ENCODE data around the gene IQSEC1. TPM values are rescaled to one million over a fixed set of nuclear protein-coding genes. Genes with fewer than 3 reads are reported as not detected.

IQSEC1 gene
- total RNA-seq, 1 donor from 2014 or later = 25.8 TPM

DNA sequence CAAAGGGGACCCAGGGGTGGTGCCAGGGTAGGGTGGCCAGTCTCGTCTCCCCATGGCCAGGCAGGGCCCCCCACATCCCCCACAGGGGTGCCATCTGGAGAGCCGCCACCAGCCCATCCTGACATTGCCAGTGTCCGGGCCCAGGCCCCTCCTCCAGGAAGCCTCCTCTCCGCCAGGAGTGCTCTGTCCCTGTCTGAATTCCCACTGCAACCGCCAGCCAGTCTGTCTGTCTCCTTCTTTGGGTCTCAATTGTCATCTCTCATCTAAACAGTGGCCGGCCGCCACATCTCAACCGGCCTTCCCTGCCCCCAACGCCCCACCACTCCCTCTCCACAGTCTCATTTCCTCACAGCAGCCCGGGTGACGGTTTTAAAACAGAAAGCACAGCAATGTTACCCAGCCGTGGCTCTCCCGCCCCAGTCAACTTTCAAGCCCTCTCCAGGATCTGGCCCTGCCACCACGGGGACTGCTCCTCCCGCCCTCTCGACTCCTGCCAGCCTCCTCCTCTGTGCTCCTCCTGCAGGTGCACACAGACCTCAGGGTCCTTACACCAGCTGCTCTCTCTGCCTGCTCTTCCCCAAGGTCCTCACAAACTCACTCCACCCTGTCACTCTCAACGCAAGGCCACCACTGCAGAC is 57.0 kb downstream of the IQSEC1 start:
- DNase-seq (ENCODE audit: low spot score) = no peak

DNA sequence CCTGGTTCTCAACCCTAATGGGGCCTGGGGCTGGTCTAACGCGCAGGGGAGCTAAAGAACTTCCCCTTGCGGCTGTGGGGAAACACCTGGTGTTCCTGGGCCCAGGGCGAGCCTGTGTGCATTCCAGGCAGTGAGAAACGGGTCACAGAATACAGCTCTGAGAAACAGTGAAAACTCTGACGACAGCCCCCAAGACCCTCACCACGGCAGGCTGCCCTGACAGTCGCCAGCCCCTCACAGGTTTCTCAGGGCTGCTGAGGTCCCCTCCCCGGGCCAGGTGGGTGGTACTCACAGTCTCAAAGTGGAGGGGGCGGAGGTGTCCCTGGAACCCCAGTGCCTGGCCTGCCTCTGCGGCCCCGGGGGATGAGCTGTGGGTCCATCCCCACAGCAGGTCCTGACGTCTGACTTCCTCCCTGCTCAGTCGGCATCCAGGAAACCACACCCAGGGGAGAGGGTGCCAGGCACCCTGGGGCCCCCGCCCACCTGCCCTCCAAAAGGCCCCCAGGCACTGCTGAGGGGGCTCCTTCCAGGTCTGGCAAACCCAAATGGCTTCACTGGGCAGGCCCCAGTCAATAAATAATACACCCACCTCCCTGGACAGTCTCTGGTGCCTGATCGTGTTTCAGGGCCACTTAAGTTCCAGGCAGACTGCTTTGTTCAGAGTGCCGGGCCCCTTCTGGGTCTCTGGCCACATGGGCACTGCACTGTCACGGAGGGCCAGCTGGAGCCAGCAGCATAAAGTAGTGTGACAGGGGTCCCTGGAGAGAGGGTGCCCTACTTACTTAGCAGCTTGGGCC is 57.7 kb downstream of the IQSEC1 start:
- DNase-seq (ENCODE audit: low spot score) = no peak

DNA sequence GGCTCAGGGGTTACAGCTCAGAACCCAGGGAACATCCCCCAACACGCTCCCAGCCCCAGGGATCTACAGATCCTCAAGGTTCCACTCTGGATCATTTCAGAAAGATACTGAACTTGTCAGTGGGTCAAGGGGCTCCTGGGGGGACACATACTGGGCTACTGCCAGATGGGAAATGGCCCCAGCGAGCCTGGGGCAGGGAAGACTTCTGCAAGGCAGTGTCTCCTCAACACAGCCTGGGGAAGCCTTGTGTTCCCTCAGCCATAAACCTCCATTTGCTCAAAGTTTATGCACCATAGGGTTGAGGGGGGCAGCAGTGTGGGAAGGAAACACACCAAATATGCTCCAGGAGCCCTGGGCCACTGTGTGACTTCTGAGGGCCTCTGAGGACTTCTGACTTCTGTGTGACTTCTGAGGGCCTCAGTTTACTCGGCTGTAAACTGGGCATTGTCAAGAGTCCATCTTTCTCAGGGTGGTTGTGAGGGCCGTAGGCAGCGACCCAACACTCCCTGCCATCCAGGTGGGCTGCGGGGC is 58.4 kb downstream of the IQSEC1 start:
- DNase-seq (ENCODE audit: low spot score) = no peak

GRCh38 chr3:13013994-13014754 is 59.1 kb downstream of the IQSEC1 start:
- DNase-seq (ENCODE audit: low spot score) = no peak

- no peak for DNase-seq (ENCODE audit: low spot score)
Observed at GRCh38 chr3:13013566-13013965, 59.7 kb downstream of the IQSEC1 start.

DNA sequence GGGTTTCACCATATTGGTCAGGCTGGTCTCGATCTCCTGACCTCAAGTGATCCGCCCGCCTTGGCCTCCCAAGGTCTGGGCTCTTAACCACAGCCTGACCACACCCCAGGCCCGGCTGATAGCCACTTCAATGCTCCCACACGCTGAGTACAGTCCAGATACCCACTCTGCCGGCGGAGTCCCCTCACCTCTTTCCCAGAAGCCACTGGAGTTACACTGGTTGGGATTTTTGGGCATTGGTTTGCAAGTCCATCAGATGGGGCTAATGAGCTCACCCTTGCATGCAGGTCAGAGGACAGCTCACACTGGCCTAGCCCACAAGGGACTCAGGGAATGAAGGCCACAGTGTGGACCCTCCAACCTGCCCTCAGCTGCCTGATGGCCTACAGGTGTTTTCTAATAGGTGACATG is 60.1 kb downstream of the IQSEC1 start:
- no peak for DNase-seq (ENCODE audit: low spot score)

DNA sequence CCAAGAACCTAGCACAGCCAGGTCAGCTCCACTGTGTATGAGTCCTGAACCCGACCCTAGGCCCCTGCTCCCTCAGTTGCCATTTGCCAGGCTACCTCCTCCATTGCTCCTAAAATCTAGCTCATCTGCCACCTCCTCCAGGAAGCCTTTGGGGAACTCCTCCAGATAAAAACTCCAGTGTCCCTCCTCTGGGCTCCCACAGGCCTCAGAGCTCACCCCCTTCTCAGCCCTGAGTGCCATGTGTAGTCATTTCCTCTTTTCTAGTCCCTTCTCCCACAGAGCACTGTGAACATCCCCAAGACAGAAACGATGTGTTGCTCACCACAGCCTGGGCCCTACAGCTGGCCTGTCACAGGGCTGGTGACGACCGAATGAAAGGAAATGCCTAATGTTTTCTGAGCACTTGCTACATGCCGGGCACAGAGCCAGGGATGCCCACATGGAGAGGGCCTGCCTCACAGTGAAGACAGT is 61.0 kb downstream of the IQSEC1 start:
- peak; percentile 44 for DNase-seq (ENCODE audit: low spot score)

DNA sequence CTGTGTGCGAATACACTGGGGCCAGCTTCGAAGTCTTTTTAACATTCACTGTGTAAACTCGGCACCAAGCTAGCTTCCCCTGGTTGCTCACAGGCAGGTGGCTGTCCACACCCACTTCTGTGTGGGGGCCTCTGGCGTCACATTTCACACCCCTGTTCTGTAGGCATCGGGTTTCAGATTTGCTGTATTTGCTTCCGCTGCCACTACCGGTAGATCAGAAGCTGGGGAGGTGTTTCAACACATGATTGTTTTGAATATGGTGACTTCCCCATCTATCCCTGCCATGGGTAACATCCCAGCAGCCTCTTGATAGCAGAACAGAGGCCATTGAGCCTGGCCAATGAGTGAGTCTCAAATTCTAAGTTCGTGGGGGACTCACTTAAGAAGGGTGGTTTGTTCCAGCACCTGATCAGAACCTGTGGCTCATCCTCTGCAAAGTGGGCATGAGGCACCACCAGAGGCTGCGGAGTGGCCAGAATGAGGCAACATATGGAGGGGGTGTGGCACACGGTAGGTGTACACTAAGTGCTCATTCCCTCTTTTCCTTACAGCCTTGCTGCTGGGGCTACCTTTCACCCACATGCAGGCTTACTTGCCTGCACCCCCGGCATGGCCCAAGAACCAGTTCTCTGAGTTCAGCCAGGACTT is 61.5 kb downstream of the IQSEC1 start:
- no peak for DNase-seq (ENCODE audit: low spot score)

DNA sequence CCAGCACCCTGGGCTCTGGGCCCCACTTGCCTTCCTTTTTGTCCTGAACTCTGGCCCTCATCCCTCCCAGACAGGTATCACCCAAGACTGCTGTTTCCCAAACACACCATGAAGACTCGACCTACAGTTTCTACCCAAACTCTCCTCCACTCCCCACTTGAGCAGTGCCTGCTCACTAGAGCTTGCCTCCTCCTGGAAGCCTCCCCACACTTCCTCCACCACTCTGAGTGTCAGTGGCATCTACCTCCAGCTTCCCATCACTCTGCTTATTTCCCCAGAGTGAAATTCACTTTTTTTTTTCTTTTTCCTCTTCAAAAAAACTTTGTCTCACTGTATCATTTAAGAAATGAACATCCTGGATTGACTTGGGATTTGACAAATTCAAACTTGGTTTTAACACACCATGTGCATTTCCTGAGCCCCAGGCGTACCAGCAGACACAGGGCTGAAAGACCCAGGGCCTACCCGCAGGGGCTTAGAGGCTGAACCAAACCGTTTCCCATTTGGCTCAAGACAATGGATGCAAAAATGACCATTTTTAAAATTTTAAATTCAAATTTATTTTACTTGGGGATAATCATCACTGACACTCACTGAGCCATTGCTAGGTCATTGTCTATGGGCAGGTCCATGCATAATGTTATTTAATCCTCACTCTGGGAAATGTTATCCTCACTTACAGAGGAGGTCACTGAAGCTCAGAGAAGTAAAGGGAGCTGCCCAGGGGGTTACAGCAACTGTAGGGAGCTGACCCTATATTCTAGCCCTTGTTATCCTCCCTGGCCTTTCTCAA is 62.3 kb downstream of the IQSEC1 start:
- no peak for DNase-seq (ENCODE audit: low spot score)

- DNase-seq (ENCODE audit: low spot score) = no peak
Observed at GRCh38 chr3:13009946-13010315, 63.3 kb downstream of the IQSEC1 start.

GRCh38 chr3:13009132-13009945 is 63.9 kb downstream of the IQSEC1 start:
- DNase-seq (ENCODE audit: low spot score) = peak; percentile 40

DNA sequence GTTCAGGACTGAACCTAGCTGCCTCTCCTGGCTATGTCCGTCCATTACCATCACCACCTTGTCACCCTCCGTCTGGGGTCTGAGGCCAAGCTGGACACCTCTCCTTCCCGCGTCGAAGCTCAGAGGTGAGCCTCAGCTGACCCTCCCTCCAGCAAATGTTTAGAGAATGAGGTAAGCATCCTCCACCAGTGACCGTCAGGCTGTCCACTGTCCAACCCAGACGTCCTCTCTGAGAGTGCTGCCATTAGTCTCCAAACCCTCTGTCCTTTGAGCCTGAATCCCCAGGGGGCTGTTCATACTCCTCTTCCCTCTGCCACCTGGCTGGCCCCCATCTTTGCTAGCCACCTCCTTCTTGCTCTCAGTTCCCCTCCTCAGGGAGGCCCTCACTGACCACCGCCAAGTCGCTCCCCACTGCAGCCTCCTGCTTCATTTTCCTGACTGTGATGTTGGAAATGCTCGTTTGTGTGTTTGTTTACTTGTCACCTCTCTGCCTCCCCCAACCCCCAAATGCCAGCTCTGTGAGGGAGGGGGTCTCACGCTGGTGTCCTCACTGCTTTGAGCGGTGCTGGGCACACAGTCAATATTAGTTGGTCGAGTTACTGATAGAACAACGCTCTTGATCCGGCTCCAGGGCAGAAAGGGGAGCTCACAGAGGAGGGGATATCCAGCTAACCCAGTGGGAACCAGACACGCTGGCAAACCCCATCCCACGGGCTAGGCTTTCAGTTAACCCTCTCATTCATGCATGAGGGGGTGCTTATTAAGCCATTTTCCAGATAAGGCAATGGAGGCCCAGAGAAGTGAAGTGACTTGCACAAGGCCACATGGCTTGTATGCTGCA is 64.9 kb downstream of the IQSEC1 start:
- DNase-seq (ENCODE audit: low spot score) = no peak

GRCh38 chr3:13007251-13007941 is 65.8 kb downstream of the IQSEC1 start:
- DNase-seq (ENCODE audit: low spot score) = no peak

DNA sequence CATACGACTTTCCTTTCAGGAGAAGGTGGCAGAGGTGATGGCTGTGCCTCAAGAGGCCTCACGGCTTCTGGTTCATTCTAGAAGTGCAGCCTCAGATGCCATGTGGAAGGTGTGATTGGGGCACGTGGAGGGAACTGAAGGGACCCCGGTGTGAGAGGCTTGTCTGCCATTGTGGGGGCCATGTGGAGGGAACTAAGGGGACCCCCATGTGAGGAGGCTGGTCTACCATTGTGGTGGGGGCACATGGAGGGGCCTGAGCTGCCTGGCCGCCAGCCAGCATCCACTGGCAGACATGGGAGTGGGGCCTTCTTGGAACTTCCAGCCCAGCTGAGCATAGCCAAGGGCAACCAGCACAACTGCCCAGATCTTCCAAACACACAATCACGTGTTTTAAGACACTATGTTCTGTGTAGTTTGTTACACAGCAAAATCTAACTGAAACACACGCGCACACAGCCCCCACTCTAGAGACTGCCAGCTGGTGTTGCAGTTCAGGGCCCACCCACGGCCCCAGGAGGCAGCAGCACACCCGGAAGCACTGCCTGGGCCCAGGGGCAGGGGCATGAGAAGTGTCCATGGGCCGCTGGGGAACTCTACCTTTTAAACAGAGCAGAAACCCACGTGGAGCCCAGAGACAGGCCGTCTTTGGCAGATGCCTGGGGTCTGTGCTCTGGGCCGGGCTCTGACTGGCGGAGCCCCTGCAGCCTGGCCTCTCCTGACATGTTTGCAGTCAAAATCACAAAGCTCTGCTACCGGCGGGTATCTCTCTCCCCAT is 66.8 kb downstream of the IQSEC1 start:
- no peak for DNase-seq (ENCODE audit: low spot score)

DNA sequence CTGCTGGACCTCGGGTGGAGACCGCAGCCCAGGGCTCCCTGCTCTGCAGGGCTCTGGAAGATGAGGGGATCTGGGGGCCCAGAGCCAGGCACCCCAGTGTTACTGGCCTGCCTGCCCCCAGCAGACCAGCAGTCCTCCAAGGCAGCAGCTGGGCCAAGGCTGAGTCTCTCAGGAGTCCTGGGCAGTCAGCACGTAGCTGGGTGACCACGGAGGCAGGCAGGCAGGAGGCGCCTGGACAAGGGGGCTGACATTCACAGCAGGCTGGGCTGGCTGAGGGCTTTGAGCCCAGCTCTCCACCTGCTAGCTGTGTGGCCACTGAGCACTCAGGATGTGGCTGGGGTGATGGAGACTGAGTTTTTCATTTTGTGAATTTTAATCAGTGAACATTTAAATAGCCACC is 67.9 kb downstream of the IQSEC1 start:
- DNase-seq (ENCODE audit: low spot score) = no peak

DNA sequence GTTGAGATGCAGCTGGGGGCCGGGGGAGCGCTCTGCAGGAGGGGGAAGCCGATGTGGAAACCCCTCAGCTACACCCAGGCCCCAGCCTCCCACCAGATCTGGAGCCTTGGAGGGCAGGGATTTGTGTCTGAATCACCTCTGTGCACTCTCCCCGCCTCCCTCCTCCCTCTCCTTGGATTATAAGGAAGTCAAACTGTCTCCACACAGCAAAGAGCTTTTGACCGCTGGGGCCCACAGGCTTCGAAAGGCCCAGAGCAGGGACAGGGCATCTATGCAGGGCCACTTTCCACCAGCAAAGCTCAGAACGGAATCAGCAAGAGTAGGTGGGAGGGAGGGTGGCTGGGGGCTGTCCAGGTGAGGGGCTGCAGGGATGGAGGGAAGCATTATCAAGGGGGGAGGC is 68.9 kb downstream of the IQSEC1 start:
- peak; percentile 73 for DNase-seq (ENCODE audit: low spot score)

- no peak for DNase-seq (ENCODE audit: low spot score)
Observed at GRCh38 chr3:13003608-13004007, 69.6 kb downstream of the IQSEC1 start.

All from umbilical cord (tissue), 2 donors.